GM13977 (cell line): ENCODE measurements around the gene ST3GAL5.

Source experiments
- DNase-seq: peaks from one replicate; pipeline ENCODE4 v3.0.0; 2012; ENCODE audit warnings: low spot score
- in situ Hi-C: fragments of 300-500 bp; cut with MboI; formaldehyde crosslinking; loops from one replicate; pipeline ENCODE4 v1.12.0; 2022; ENCODE audit warnings: low sequenced_read_pairs, low pct_unique_long_range_greater_than_20kb, mixed read lengths, inconsistent platforms; ENCODE audit not compliant: unreplicated experiment
- TF ChIP-seq, protein P1 (sequence below): IDR thresholded peaks from 2 replicates; pipeline ENCODE4 v1.5.1; 2012; ENCODE audit warnings: mild to moderate bottlenecking, control low read depth; ENCODE audit not compliant: insufficient read depth; ENCODE audit errors: extremely low read depth, missing control alignments

Gene ST3GAL5

DNA sequence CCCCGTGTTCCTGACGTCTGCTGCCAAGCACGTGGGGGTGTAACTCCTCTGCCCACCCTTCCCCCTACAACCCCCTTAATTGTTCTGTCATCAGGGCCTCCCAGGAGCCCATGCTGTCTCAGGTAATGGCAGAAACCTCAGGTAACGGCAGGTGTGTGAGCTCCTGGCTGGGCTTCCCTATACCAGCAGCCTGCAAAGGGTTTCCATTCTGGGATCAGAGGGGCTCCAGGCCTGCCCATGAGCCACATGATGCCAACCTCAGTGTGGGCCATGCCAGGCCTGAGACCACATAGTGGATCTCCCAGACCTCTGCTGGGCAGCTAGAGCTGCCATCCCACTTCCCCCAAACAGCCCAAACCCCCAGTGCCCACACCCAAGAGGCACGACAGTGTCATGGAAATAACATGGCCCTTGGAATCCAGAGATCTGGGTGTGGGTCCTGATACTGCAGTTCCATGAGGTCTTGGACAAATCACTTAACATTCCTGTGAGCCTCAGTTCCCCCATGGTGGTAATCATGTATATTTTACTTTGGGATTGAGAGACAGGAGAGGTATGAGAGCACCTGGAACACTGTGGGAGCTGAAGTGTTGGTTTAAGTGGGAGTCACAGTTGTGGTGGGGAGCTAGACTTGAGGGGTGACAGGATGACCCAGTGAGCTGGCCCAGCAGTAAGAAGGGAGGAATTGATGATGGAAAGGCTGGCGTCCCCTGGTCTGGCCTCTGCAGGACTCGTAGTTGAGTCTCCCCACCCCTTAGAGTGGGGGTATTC lies 75.4 kb downstream of the ST3GAL5 start:
- TF ChIP-seq, protein P1, sequence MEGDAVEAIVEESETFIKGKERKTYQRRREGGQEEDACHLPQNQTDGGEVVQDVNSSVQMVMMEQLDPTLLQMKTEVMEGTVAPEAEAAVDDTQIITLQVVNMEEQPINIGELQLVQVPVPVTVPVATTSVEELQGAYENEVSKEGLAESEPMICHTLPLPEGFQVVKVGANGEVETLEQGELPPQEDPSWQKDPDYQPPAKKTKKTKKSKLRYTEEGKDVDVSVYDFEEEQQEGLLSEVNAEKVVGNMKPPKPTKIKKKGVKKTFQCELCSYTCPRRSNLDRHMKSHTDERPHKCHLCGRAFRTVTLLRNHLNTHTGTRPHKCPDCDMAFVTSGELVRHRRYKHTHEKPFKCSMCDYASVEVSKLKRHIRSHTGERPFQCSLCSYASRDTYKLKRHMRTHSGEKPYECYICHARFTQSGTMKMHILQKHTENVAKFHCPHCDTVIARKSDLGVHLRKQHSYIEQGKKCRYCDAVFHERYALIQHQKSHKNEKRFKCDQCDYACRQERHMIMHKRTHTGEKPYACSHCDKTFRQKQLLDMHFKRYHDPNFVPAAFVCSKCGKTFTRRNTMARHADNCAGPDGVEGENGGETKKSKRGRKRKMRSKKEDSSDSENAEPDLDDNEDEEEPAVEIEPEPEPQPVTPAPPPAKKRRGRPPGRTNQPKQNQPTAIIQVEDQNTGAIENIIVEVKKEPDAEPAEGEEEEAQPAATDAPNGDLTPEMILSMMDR, result no peak
- in situ Hi-C loops, result loop anchor here (5.0 kb wide), 1 partner anchor 76 kb away; no protein-coding TSS in a partner anchor
- no peak for DNase-seq

DNA sequence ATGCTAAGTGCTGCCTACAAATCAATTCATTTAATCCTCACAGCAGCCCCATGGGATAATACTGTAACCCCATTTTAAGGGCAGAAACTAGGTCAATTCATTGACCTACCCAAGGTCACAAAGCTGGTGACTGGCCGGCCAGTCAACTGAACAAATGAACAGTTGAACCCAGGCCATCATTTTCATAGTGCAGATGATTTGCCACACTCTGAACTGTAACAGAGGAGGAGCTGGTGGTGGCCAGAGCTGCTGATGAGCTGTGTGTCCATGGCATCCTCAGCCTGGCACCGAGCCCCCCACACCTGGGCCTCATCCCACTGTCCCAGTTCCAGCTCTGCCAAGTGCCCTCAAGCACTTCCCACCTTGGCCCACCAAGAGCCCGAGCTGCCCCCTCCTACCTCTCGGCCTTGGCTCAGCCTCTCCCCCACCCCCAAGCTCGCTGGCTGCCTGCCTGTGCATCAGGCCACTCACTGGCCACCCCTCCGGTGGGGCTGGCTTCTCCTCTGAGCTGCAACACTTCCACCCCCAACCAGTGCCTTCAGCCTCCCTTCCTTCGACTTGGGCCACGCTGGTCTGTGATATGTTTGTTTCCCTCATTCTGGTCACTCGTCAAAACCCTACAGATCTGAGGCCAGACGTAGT lies 76.6 kb downstream of the ST3GAL5 start:
- TF ChIP-seq, protein P1, result no peak
- no peak for DNase-seq
- in situ Hi-C loops, result loop anchor here (5.0 kb wide), 1 partner anchor 75 kb away; no protein-coding TSS in a partner anchor

DNA sequence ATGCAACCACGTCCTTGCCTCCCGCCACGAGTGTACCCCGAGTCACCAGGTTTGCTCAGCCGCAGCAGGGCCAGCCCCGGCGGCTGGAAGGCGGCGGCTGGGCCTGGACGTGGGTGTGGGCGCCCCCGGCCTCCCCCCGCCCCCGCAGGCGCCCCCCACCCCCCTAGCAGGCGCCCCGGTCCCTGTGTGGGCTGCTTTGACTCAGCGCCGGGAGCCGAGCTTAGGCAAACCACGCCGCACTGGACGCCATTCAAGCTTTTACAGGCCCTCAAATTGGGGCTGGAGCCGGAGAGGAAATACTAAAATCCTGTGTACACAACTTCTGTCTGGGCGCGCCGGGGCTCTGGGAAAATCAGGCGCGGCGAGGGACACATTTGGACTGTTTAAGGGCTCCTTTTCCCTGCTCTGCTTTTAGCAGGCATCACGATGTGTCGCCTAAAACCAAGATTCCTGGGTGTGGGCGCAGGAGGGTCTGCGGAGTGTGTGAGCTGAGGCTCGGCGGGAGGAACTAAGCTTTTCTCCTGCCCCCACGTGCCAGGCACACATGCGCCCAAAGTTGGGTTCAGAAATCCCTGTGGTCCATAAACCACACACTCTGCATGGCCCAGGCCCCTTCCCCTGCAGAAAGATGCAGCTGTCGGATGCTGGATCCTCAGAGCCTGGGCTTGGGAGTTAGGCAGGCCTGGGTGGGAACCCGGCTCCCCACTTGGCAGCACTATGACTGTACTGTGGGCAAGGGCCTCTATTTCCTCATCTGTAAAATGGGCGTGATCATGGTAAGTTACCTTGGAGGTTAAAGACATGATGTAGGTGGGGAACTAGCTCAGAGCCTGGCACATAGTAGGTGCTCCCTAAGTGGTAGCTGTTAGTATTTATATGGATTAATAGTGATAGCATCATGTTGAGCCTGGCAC lies 77.4 kb downstream of the ST3GAL5 start:
- in situ Hi-C loops, result loop anchor here (5.0 kb wide), 1 partner anchor 74 kb away; no protein-coding TSS in a partner anchor
- no peak for DNase-seq
- TF ChIP-seq, protein P1, result no peak

DNA sequence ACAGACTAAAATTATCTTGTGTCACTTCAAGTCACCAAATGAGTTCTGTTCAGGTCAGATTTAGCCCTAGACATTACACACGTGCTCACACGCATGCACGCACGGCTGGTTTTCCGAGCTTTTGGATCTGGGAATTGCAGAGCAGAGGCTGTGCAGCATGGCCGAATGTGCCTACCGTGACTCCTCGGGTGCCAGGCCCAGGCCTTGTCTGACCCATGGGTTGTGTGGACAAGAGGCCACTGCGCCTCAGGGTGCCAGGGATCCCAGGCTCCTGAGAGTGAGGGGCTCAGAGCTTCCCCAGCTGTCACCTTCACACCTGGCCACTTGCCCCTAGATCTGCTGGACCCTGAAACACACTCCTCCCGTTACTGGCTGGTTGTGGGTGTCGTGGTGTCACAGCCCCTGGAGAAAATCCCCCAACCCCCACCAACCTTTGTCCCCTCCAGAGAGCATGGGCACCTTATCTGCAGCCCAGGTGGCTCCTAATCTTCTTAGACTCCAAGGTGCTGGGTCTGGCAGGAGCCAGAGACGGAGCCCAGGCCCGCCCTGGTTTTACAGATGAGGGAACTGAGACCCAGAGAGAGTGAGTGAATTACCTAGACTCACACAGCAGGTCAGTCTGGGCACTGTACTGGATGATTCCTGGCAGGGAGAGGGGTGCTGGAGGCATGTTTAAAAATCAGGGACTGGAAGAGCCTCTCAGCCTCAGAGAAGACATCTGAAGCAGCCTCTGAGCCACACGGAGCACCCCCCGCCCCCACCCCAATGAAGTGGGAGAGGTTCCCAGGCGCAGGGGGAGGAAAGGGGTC lies 78.2 kb downstream of the ST3GAL5 start:
- DNase-seq, result no peak
- in situ Hi-C loops, result loop anchor here (5.0 kb wide), 1 partner anchor 73 kb away; no protein-coding TSS in a partner anchor
- TF ChIP-seq, protein P1, result no peak

DNA sequence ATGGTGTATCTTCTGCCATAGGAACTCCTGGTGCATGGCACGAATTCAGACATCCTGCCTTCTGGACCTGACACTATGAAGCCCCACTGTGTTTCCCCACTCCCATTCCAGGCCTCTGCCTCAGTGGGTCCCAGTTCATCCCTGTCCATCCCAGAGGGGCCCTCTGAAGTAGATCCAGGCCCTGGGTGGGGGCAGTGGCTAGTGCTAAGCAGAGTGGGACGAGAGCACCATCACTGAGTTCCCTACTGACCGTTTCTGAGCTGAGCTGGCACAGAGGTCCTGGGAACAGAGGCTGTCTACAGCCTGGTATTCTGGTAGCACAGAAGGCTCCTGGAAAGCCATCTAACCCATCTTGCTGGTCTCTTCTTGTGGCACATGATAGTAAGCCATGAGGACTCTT lies 81.0 kb downstream of the ST3GAL5 start:
- in situ Hi-C loops, result no loop called here
- TF ChIP-seq, protein P1, result no peak
- no peak for DNase-seq
